Skeletal muscle tissue (tissue), 4 donors: ENCODE measurements around the gene OTULINL. TPM values are rescaled to one million over a fixed set of nuclear protein-coding genes. Genes with fewer than 3 reads are reported as not detected.

Source experiments
- H3K27ac ChIP-seq: one replicate; pipeline ENCODE4 v1.7.0; 2013; ENCODE audit warnings: mild to moderate bottlenecking, low read depth, low read length, inconsistent platforms
- H3K27me3 ChIP-seq, 3 donors: one replicate each; pipeline ENCODE4 v1.7.0; 2013; ENCODE audit warnings: low read length in 3 of 3; ENCODE audit not compliant: control insufficient read depth in 3 of 3, insufficient read depth in 3 of 3
- H3K36me3 ChIP-seq, 3 donors: one replicate each; pipeline ENCODE4 v1.7.0; 2013; ENCODE audit warnings: low read length in 3 of 3; ENCODE audit not compliant: control insufficient read depth in 3 of 3, insufficient read depth in 3 of 3
- H3K4me1 ChIP-seq, 3 donors: one replicate each; pipeline ENCODE4 v1.7.0; 2013; ENCODE audit warnings: low read length in 3 of 3, mild to moderate bottlenecking in 3 of 3; ENCODE audit not compliant: control insufficient read depth in 3 of 3, insufficient read depth in 3 of 3
- H3K4me3 ChIP-seq, 3 donors: one replicate each; pipeline ENCODE4 v1.7.0; 2013; ENCODE audit warnings: low read length in 3 of 3
- H3K9ac ChIP-seq, 3 donors: one replicate each; pipeline ENCODE4 v1.7.0; 2013; ENCODE audit warnings: low read length in 3 of 3, mild to moderate bottlenecking in 3 of 3, moderate library complexity in 2 of 3, low read depth in 1 of 3
- H3K9me3 ChIP-seq, 3 donors: one replicate each; pipeline ENCODE4 v1.7.0; 2013; ENCODE audit warnings: low read length in 3 of 3; ENCODE audit not compliant: control insufficient read depth in 3 of 3
- total RNA-seq: library from RNA; depleted of rRNA; stranded (reverse); fragments of >200 nt; gene quantifications from one replicate; pipeline ENCODE4 v1.2.3, GENCODE V29; 2014
- donor health status: Osteomylitis.

The OTULINL gene
- total RNA-seq, 1 donor from 2014 or later: 6.3 TPM

- Histone ChIP-seq H3K4me3 (no peak overlapping the region), H3K27me3 (no peaks in the 10 kb centered on the region), H3K9me3 (no peaks in the 10 kb centered on the region), H3K9ac (no peak overlapping the region), H3K4me1 (no peaks in the 10 kb centered on the region), H3K36me3 (no peaks in the 10 kb centered on the region), H3K27ac (no peak overlapping the region)
Observed at GRCh38 chr5:14656898-14657297, 75.3 kb downstream of the OTULINL start.

- no peak overlapping the region for H3K9ac ChIP-seq
- peaks cover 6 to 11% (median 9%) of the 10 kb centered on the region in 3 donors for H3K4me1 ChIP-seq
- H3K36me3 ChIP-seq: no peaks in the 10 kb centered on the region
- H3K27me3 ChIP-seq: no peaks in the 10 kb centered on the region
- H3K9me3 ChIP-seq: no peaks in the 10 kb centered on the region
- H3K4me3 ChIP-seq: no peak overlapping the region
- H3K27ac ChIP-seq: no peak overlapping the region
Observed at GRCh38 chr5:14659821-14660607, 78.4 kb downstream of the OTULINL start.

- peaks cover 13 to 17% (median 16%) of the 10 kb centered on the region in 3 donors for H3K4me1 ChIP-seq
- H3K27me3 ChIP-seq: no peaks in the 10 kb centered on the region
- H3K27ac ChIP-seq: no peak overlapping the region
- H3K36me3 ChIP-seq: no peaks in the 10 kb centered on the region
- H3K9me3 ChIP-seq: no peaks in the 10 kb centered on the region
- H3K4me3 ChIP-seq: no peak overlapping the region
- no peak overlapping the region for H3K9ac ChIP-seq
Observed at GRCh38 chr5:14660833-14661232, 79.2 kb downstream of the OTULINL start.

Other genes starting within 250 kb of the OTULINL start
- gene OTULIN, start 82.9 kb downstream of the OTULINL start, total RNA-seq: 10.4 TPM